Kidney epithelial cell (primary cell): ENCODE measurements around the gene DGLUCY. TPM values are rescaled to one million over a fixed set of nuclear protein-coding genes. Genes with fewer than 3 reads are reported as not detected.

Source experiments
- DNase-seq: peaks from one replicate; pipeline ENCODE4 v3.0.0-alpha.2; 2010; ENCODE audit warnings: low read depth
- H3K27me3 ChIP-seq: 2 replicates; pipeline ENCODE4 v1.6.0; 2011; ENCODE audit warnings: low read length; ENCODE audit not compliant: control insufficient read depth, insufficient read depth
- H3K36me3 ChIP-seq: 2 replicates; pipeline ENCODE4 v1.5.1; 2011; ENCODE audit warnings: low read length; ENCODE audit not compliant: control insufficient read depth, insufficient read depth
- H3K4me3 ChIP-seq: 2 replicates; pipeline ENCODE4 v1.5.1; 2011; ENCODE audit warnings: low read depth, mild to moderate bottlenecking, control low read depth, low read length
- total RNA-seq: library from RNA; depleted of rRNA; stranded (reverse); fragments of >200 nt; gene quantifications from 2 replicates; pipeline ENCODE4 v1.2.3, GENCODE V29; 2015
- TF ChIP-seq, protein P1 (sequence below): IDR thresholded peaks from 2 replicates; pipeline ENCODE4 v1.5.1; 2011; ENCODE audit warnings: mild to moderate bottlenecking, moderate library complexity, low read length, control low read depth, inconsistent platforms; ENCODE audit not compliant: insufficient read depth, poor library complexity, severe bottlenecking

Gene DGLUCY
- total RNA-seq, 1 donor from 2014 or later = 38.1 TPM

DNA sequence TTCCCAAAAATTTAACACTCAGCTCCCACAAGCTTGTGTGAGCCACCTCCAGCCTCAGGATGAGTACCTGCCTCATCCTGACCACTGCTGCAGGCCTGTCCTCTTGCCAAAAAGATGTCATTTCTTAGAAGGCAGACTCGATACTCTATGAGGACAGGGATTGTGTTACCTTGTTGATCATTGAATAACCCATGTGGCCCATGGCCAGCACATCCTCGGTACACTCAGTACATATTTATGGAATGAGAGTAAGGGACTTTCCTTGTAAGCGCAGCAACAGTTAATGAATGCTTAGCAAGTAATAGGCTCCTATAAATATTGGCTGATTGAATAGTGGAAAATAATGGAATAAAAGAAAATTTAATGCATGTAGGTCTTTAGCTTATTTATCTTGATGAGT, 15.3 kb upstream of the DGLUCY start:
- no peaks in the 10 kb centered on the region for H3K36me3 ChIP-seq
- TF ChIP-seq, protein P1, sequence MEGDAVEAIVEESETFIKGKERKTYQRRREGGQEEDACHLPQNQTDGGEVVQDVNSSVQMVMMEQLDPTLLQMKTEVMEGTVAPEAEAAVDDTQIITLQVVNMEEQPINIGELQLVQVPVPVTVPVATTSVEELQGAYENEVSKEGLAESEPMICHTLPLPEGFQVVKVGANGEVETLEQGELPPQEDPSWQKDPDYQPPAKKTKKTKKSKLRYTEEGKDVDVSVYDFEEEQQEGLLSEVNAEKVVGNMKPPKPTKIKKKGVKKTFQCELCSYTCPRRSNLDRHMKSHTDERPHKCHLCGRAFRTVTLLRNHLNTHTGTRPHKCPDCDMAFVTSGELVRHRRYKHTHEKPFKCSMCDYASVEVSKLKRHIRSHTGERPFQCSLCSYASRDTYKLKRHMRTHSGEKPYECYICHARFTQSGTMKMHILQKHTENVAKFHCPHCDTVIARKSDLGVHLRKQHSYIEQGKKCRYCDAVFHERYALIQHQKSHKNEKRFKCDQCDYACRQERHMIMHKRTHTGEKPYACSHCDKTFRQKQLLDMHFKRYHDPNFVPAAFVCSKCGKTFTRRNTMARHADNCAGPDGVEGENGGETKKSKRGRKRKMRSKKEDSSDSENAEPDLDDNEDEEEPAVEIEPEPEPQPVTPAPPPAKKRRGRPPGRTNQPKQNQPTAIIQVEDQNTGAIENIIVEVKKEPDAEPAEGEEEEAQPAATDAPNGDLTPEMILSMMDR = no peak
- no peaks in the 10 kb centered on the region for H3K27me3 ChIP-seq
- no peak overlapping the region for H3K4me3 ChIP-seq
- DNase-seq = no peak

DNA sequence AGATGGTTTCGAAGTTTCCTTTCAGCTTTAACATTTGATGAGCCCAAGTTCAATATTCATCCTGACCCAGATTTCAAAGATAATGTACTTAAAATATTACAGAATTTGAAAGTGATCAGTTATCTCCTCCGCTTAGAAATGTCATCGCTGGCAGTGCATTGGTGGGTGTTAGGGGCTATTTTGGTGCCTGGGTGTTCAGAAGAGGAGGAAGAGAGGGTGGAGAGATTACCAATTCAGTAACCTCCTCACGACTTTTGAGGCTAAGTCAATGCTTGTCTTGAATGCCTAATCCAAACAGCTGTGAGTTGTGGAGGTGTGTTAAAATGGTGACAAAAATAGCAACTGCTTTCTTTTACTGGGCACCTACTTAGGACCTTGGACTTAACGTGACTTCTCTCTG, 13.8 kb upstream of the DGLUCY start:
- DNase-seq = no peak
- Histone ChIP-seq H3K4me3 (no peak overlapping the region), H3K36me3 (no peaks in the 10 kb centered on the region), H3K27me3 (no peaks in the 10 kb centered on the region)
- TF ChIP-seq, protein P1 = no peak

GRCh38 chr14:91103116-91103515, 10.8 kb upstream of the DGLUCY start:
- TF ChIP-seq, protein P1 = no peak
- Histone ChIP-seq H3K27me3 (no peaks in the 10 kb centered on the region), H3K4me3 (no peak overlapping the region), H3K36me3 (no peaks in the 10 kb centered on the region)
- DNase-seq = no peak

DNA sequence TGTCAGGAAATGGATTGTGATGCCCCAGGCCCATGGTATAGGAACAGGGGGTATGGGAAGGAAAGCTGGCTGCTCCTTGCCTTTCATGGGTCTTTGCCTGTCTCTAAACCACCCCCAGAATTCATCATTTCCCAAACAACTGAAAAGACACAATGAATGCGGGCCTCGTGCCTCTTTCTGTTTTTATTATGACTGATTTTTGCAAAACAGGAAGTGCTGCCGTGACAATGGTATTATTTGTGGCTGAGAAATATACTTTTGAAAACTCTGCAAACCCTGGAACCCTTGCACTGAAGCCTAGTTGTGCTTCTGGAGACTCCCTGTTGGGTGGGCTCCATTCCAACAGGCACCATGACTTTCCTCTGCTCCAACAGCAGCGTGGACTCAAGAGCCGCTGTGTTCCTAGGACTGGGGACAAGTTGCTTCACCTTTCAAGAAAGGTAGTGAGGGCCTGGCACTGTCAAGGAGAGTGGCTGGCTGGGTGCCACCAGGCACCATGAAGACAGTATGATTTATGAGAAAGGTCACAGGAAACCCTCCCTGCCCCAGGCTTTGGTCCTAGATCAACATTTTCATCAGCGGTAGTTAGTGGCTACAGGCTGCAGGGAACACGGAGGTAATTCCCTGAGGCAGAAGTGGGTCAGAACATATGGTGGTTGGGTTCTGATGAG, 4.8 kb upstream of the DGLUCY start:
- H3K4me3 ChIP-seq = no peak overlapping the region
- TF ChIP-seq, protein P1 = no peak
- no peaks in the 10 kb centered on the region for H3K27me3 ChIP-seq
- H3K36me3 ChIP-seq = no peaks in the 10 kb centered on the region
- DNase-seq = no peak

- DNase-seq = no peak
- Histone ChIP-seq H3K36me3 (no peaks in the 10 kb centered on the region), H3K4me3 (no peak overlapping the region), H3K27me3 (no peaks in the 10 kb centered on the region)
- TF ChIP-seq, protein P1 = no peak
Measured at GRCh38 chr14:91111443-91111842, 2.4 kb upstream of the DGLUCY start.

DNA sequence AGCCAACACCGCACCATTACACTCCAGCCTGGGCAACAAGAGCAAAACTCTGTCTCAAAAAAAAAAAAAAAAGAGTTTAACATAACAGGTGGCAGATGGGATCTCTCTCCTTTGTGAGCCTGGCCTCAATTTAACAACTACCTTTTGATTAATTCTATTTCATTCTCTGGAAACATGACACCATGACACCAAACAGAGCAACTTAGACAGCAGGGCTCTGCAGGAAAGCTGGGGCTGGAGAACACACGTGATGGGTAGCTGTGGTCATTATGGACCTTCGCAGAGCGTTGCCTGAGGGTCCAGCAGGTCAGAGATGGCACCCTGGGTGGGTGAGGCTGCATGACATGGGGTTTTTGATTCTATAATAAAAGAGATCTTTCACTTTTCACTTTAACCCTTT, 1.7 kb upstream of the DGLUCY start:
- H3K4me3 ChIP-seq = no peak overlapping the region
- no peak for DNase-seq
- H3K27me3 ChIP-seq = no peaks in the 10 kb centered on the region
- TF ChIP-seq, protein P1 = no peak
- no peaks in the 10 kb centered on the region for H3K36me3 ChIP-seq
